Measurements from ENCODE around the gene FXR2.

The FXR2 gene

GRCh38 chr17:7569571-7569970 lies 45.1 kb downstream of the FXR2 start:
- DNase-seq = peak; percentile 71 to 72

GRCh38 chr17:7563115-7563869 lies 51.4 kb downstream of the FXR2 start:
- DNase-seq = no peak

GRCh38 chr17:7562208-7562605 lies 52.5 kb downstream of the FXR2 start:
- no peak for DNase-seq

- peak; percentile 84 to 90 for DNase-seq
Measured at GRCh38 chr17:7561589-7562207, 53.0 kb downstream of the FXR2 start, which contains the start of gene SENP3. SENP3 (plus strand) TSS chr17:7561919; CDS start chr17:7563077, 1,158 bp downstream.

GRCh38 chr17:7561028-7561575 lies 53.6 kb downstream of the FXR2 start:
- DNase-seq = peak; percentile 68 to 90

- DNase-seq = peak in 1 of 2 donors; percentile 68
Measured at GRCh38 chr17:7560172-7561027, 54.3 kb downstream of the FXR2 start.

GRCh38 chr17:7559320-7560171 lies 55.2 kb downstream of the FXR2 start:
- peak in 1 of 2 donors; percentile 5 for DNase-seq

GRCh38 chr17:7558544-7559319 lies 56.0 kb downstream of the FXR2 start, which contains the start of gene TNFSF13:
TNFSF13 (plus strand) TSS chr17:7558750; CDS start chr17:7559040, 290 bp downstream.
- peak; percentile 29 to 33 for DNase-seq

GRCh38 chr17:7557775-7558543 lies 56.7 kb downstream of the FXR2 start:
- DNase-seq = peak; percentile 64 to 74

- DNase-seq = no peak
Measured at GRCh38 chr17:7557147-7557764, 57.4 kb downstream of the FXR2 start.

GRCh38 chr17:7556627-7557026 lies 58.1 kb downstream of the FXR2 start:
- DNase-seq = no peak

- no peak for DNase-seq
Measured at GRCh38 chr17:7555320-7555948, 59.3 kb downstream of the FXR2 start.

- no peak for DNase-seq
Measured at GRCh38 chr17:7553356-7553755, 61.3 kb downstream of the FXR2 start.

- DNase-seq = peak; percentile 74 to 89
Measured at GRCh38 chr17:7552621-7553051, 62.1 kb downstream of the FXR2 start.

- no peak for DNase-seq
Measured at GRCh38 chr17:7551396-7551795, 63.3 kb downstream of the FXR2 start.

GRCh38 chr17:7550344-7550743 lies 64.4 kb downstream of the FXR2 start:
- no peak for DNase-seq

- DNase-seq = no peak
Measured at GRCh38 chr17:7549401-7550055, 65.2 kb downstream of the FXR2 start.

- peak in 1 of 2 donors; percentile 36 for DNase-seq
Measured at GRCh38 chr17:7548585-7549400, 65.9 kb downstream of the FXR2 start, which contains the start of gene TNFSF12. TNFSF12 (plus strand) TSS chr17:7549058; CDS start chr17:7549154, 96 bp downstream.
